Measurements from ENCODE around the gene PCDHGA4. TPM values are rescaled to one million over a fixed set of nuclear protein-coding genes. Genes with fewer than 3 reads are reported as not detected.
A peak's percentile ranks its signal among the peaks of the same experiment; 100 is the strongest.

The PCDHGA4 gene
- total RNA-seq, 4 donors from 2014 or later, result 0.27 to 3.3 (median 0.81) TPM

DNA sequence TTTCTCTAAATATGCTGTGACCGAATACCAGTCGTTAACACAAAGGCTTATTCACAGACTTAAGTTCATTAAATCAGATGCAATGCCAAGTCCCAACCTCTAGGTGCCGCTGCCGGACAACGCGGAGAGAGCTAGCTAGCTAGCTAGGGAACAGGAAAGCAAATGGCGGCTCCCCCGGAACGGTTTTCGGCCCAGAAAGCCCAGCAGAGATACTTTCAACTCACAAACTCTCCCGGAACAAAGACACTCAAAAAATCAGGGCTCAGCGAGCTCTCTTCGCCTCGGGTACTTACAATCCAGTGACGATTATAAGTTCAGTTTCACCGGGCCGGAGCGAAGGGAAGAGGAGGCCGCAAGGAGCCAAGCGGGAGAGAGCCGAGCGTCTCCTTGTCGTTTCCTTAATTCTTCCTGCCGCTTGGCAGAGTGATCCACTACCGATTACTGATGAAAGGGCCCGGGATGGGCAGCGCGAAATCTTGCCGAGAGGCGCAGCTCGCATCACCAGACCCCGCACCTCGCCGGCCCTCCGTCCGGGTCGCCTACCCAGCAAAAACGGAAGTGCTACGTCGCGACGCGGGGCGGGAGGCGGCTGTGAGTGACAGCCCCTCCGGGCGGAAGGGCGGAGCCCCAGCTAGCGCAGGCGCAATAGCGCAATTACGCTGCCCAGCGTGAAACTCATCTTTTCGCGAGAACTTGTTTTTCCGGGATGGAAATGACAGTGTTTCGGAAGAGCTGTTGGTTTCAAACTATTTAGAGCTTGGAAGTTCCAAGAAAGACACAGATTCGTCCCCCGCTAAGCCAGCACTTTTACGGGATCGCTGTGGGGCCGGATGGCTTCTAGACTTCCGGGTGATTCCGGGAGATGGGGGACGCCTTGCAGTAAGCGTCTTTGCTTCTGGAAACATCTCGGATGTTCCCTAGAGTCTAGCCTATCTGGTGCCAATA is 34.3 kb upstream of the PCDHGA4 start, which contains the start of gene TAF7:
TSS of gene TAF7 (minus strand) at position 560 of the 945 bp plus-strand sequence. CDS start 740 bp downstream, outside the sequence.
- H3K27ac ChIP-seq, result peak within 1 kb of the TSS; percentile 84 to 94 (median 88)
- peak within 1 kb of the TSS; percentile 60 to 71 (median 66) for H3K4me3 ChIP-seq
- H3K4me1 ChIP-seq, result peaks cover 0 to 4% (median 0%) of the 10 kb centered on the region in 4 donors
- no peaks in the 10 kb centered on the region for H3K27me3 ChIP-seq
- peaks cover 0 to 39% (median 0%) of the 10 kb centered on the region in 3 donors for H3K36me3 ChIP-seq
- peaks cover 0 to 50% (median 25%) of the 10 kb centered on the region in 4 donors for H3K9me3 ChIP-seq
- DNase-seq, result peak; percentile 86 to 95 (median 93)
- TF ChIP-seq POLR2A (IDR thresholded peaks at IDR 0.05), result peak; percentile 87
- TF ChIP-seq, protein P1, sequence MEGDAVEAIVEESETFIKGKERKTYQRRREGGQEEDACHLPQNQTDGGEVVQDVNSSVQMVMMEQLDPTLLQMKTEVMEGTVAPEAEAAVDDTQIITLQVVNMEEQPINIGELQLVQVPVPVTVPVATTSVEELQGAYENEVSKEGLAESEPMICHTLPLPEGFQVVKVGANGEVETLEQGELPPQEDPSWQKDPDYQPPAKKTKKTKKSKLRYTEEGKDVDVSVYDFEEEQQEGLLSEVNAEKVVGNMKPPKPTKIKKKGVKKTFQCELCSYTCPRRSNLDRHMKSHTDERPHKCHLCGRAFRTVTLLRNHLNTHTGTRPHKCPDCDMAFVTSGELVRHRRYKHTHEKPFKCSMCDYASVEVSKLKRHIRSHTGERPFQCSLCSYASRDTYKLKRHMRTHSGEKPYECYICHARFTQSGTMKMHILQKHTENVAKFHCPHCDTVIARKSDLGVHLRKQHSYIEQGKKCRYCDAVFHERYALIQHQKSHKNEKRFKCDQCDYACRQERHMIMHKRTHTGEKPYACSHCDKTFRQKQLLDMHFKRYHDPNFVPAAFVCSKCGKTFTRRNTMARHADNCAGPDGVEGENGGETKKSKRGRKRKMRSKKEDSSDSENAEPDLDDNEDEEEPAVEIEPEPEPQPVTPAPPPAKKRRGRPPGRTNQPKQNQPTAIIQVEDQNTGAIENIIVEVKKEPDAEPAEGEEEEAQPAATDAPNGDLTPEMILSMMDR (IDR thresholded peaks at IDR 0.05), result peak; percentile 72 to 85 (median 78)

DNA sequence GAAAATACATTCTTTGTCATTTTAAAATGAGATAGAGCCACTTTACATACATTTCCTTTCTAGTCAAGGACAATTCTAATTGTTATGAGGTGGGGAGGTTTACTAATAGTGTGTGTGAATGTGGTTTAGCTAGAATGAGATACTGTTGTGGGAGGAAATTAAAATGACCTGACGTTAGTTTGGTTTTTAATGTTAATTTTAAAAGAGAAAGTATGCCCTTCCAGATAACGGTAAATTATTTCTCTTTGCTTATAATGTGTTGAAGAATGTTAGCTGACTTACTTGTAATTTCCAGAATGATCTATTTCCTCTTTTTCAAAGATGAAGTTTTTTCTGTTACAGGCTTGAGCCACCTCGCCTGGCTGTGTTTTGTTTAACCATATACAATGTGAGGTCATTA is 32.6 kb upstream of the PCDHGA4 start:
- no peak for DNase-seq
- H3K9me3 ChIP-seq, result peaks cover 0 to 37% (median 17%) of the 10 kb centered on the region in 4 donors
- no peak for TF ChIP-seq POLR2A (IDR thresholded peaks at IDR 0.05)
- TF ChIP-seq, protein P1 (IDR thresholded peaks at IDR 0.05), result no peak
- H3K36me3 ChIP-seq, result peaks cover 0 to 24% (median 0%) of the 10 kb centered on the region in 3 donors
- no peaks in the 10 kb centered on the region for H3K27me3 ChIP-seq
- H3K4me3 ChIP-seq, result no peak overlapping the region
- H3K27ac ChIP-seq, result no peak overlapping the region
- H3K4me1 ChIP-seq, result peaks cover 0 to 4% (median 0%) of the 10 kb centered on the region in 4 donors

DNA sequence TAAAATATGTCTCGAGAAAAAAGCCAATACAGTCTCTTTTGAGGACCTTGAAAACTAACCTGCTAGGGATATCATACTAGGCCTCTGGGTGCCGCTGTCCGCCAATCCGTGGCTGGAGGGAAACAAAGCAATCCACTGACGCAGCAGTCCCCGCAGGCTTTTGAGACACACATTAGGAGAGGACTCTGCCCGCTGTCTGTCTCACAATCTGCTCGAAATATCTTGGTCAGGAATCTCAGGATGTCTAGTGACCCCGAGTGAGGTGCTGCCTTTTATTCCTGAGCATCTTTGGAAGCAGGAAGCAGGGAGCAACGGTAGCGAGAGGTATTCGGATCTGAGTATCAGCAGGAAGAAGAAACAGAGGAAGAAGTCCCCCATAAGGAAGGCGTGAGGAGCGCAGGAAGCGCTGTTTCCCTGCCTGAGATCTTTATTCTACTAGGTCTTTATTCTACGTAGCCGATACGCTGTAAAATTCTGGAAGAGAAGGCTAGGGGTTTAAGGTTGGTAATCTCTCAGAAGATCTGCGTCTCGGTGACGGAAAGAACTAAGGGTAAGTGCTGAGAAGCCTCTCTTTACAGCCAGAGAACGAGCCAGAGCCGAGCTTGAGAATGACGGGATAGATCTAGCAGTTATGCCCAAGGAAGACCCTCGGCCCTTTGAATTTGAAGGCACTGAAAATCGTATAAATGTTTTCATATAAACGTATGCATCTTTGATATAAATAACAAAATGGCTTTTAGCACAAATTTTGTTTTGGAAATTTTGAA is 28.6 kb upstream of the PCDHGA4 start:
- DNase-seq, result peak; percentile 61 to 82 (median 65)
- H3K9me3 ChIP-seq, result peaks cover 0 to 24% (median 5%) of the 10 kb centered on the region in 4 donors
- H3K27ac ChIP-seq, result no peak overlapping the region
- TF ChIP-seq, protein P1 (IDR thresholded peaks at IDR 0.05), result peak in 5 of 6 experiments; percentile 19 to 48 (median 38)
- TF ChIP-seq POLR2A (IDR thresholded peaks at IDR 0.05), result no peak
- H3K36me3 ChIP-seq, result no peaks in the 10 kb centered on the region
- peaks cover 0 to 2% (median 0%) of the 10 kb centered on the region in 4 donors for H3K4me1 ChIP-seq
- no peaks in the 10 kb centered on the region for H3K27me3 ChIP-seq
- H3K4me3 ChIP-seq, result peak overlapping the region; percentile 12 to 43 (median 28)

DNA sequence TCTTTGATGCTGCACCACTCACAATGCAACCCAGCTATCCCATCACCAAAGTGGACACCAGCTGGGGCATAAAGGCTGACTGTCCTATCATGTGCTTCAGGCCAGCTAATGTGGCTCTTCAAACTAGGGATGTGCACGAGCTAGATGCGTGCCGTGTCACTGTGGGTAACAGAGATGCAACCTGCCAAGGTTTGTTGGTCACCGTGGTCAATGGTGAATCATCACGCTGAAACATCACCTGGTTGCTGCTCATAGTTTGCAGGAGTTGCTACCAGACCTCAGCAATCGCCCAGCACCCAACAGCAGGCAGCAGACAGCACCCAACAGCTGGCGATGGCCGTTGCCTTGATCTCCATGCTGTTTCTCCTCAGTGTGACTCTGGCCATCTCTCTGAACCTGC is 26.6 kb upstream of the PCDHGA4 start:
- H3K36me3 ChIP-seq, result no peaks in the 10 kb centered on the region
- H3K27me3 ChIP-seq, result no peaks in the 10 kb centered on the region
- no peaks in the 10 kb centered on the region for H3K4me1 ChIP-seq
- no peak overlapping the region for H3K27ac ChIP-seq
- H3K9me3 ChIP-seq, result peaks cover 0 to 28% (median 10%) of the 10 kb centered on the region in 4 donors
- no peak for TF ChIP-seq POLR2A (IDR thresholded peaks at IDR 0.05)
- TF ChIP-seq, protein P1 (IDR thresholded peaks at IDR 0.05), result no peak
- DNase-seq, result no peak
- H3K4me3 ChIP-seq, result no peak overlapping the region

All from Peyer's patch (tissue), 4 donors.